Endothelial cell of umbilical vein (primary cell): ENCODE data around the gene CTU2.

Experiments used
- CTCF ChIP-seq, 2 donors: IDR thresholded peaks; 1 replicate in 1 of 2; 2 replicates in 1 of 2; pipeline ENCODE4 v1.5.1; 2011; ENCODE audit warnings: low read length in 2 of 2, mild to moderate bottlenecking in 2 of 2, moderate library complexity in 2 of 2, control low read depth in 1 of 2, inconsistent platforms in 1 of 2, low read depth in 1 of 2; ENCODE audit not compliant: insufficient read depth in 1 of 2; ENCODE audit errors: extremely low read depth in 1 of 2
- EZH2 ChIP-seq: IDR thresholded peaks from 2 replicates; pipeline ENCODE4 v1.6.1; 2012; ENCODE audit warnings: borderline replicate concordance, low read depth, mild to moderate bottlenecking, moderate library complexity, low read length, inconsistent platforms; ENCODE audit not compliant: severe bottlenecking
- FOS ChIP-seq: IDR thresholded peaks from 2 replicates; pipeline ENCODE4 v1.6.1; 2011; ENCODE audit warnings: mild to moderate bottlenecking, low read length, moderate library complexity, borderline replicate concordance; ENCODE audit not compliant: insufficient read depth
- MAX ChIP-seq: IDR thresholded peaks from 2 replicates; pipeline ENCODE4 v1.6.1; 2011; ENCODE audit not compliant: insufficient read depth, insufficient read length
- MYC ChIP-seq: IDR thresholded peaks from one replicate; pipeline ENCODE4 v1.6.1; 2011; ENCODE audit warnings: mild to moderate bottlenecking, low read depth, low read length
- POLR2A ChIP-seq: IDR thresholded peaks from 2 replicates; pipeline ENCODE4 v1.6.1; 2012; ENCODE audit warnings: low read depth, mild to moderate bottlenecking, control low read depth, low read length
- POLR2AphosphoS5 ChIP-seq: IDR thresholded peaks from 2 replicates; pipeline ENCODE4 v1.6.1; 2012; ENCODE audit warnings: low read depth, mild to moderate bottlenecking, control low read depth, low read length, moderate library complexity; ENCODE audit not compliant: insufficient read depth

- TF ChIP-seq CTCF (IDR thresholded peaks at IDR 0.05; ENCODE audit: extremely low read depth in 1 of 2, insufficient read depth in 1 of 2, low read depth in 1 of 2, low read length in 2 of 2) (no peak), FOS (no peak), POLR2A (no peak), POLR2AphosphoS5 (no peak), EZH2 (no peak), MAX (no peak), MYC (no peak)
Observed at GRCh38 chr16:88702371-88703210, 3.7 kb upstream of the CTU2 start.
